Measurements from ENCODE around the gene GLOD4.

The GLOD4 gene

DNA sequence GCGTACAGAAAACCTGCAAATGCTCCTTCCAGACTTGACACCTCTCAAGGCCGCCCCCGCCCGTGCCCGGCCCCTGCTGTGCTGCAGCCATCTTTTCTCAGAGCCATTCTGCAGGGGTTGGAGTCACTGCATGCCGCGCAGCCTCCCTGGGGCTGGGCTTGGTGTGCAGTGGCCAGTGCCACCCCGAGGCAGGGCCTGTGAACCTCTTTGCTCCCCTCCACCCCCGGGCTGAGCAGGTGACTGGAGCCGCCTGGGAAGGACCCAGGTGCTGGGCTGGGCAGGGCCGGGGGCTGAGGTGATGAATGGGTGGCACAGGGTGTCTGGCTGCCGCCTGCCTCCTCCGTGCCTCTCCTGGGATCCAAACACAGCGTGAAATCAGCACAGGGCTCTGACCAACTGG, 20.4 kb upstream of the GLOD4 start:
- DNase-seq (ENCODE audit: low read depth) = no peak
- TF ChIP-seq CTCF (IDR thresholded peaks at IDR 0.05; ENCODE audit: control insufficient read depth, insufficient read depth, low read depth, low read length, missing control alignments) = no peak
- no peak overlapping the region for H3K4me3 ChIP-seq (ENCODE audit: control insufficient read depth, low read depth, low read length)

GRCh38 chr17:801660-802059, 19.6 kb upstream of the GLOD4 start:
- DNase-seq (ENCODE audit: low read depth) = no peak
- no peak for TF ChIP-seq CTCF (IDR thresholded peaks at IDR 0.05; ENCODE audit: control insufficient read depth, insufficient read depth, low read depth, low read length, missing control alignments)
- no peak overlapping the region for H3K4me3 ChIP-seq (ENCODE audit: control insufficient read depth, low read depth, low read length)

- H3K4me3 ChIP-seq (ENCODE audit: control insufficient read depth, low read depth, low read length) = no peak overlapping the region
- DNase-seq (ENCODE audit: low read depth) = no peak
- TF ChIP-seq CTCF (IDR thresholded peaks at IDR 0.05; ENCODE audit: control insufficient read depth, insufficient read depth, low read depth, low read length, missing control alignments) = no peak
These were observed 18.6 kb upstream of the GLOD4 start for GRCh38 chr17:800446-801242.

- no peak for DNase-seq (ENCODE audit: low read depth)
- no peak for TF ChIP-seq CTCF (IDR thresholded peaks at IDR 0.05; ENCODE audit: control insufficient read depth, insufficient read depth, low read depth, low read length, missing control alignments)
- H3K4me3 ChIP-seq (ENCODE audit: control insufficient read depth, low read depth, low read length) = no peak overlapping the region
These were observed 17.2 kb upstream of the GLOD4 start for GRCh38 chr17:799261-799660.

DNA sequence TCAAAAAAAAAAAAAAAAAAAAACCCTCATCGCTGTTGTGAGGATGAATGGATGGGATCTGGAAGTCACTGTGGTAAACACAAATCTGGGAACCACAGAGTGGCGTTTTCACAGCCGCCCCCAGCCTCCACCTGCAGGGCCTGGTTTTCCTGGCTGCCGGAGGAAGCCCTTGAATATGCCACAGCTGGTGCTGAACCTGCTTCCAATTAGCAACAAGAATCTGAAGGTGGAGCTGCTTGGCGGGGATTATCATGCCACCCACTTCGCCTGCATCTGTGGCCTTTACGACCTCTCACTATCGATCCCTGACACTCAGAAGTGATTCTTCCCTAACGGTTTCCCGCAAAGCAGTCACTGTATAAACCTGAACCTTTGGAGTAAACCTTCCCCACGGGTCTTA, 16.2 kb upstream of the GLOD4 start:
- no peak for TF ChIP-seq CTCF (IDR thresholded peaks at IDR 0.05; ENCODE audit: control insufficient read depth, insufficient read depth, low read depth, low read length, missing control alignments)
- no peak overlapping the region for H3K4me3 ChIP-seq (ENCODE audit: control insufficient read depth, low read depth, low read length)
- no peak for DNase-seq (ENCODE audit: low read depth)

DNA sequence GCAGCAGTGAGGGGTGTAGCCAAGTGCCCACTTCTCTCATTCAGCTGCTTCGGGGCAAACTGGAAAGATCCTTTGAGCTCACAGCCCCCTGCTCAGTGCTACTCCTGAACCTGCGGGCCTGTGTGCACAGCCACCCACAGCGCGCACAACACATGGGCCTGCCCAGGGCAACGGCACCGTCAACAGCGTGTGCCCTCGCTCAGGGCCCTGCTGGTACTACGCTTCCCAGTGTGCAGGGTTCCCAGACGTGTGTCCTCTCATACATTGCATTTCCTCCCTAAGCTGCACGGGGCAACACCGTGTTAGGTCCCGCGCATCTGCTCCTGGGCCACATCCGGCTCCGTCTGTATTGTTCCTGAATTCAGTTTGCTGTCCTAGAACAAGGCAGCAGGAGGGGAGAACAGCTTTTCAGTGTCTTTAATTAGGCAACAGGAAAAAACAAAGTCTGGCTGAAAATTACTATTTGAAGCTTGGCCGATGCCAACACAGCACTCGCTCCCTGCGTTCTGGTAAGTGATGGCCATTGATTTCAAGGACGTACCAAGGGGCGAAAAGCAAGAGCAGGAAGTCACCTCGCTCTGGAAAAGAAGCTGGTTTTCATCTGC, 15.3 kb upstream of the GLOD4 start:
- no peak for TF ChIP-seq CTCF (IDR thresholded peaks at IDR 0.05; ENCODE audit: control insufficient read depth, insufficient read depth, low read depth, low read length, missing control alignments)
- no peak overlapping the region for H3K4me3 ChIP-seq (ENCODE audit: control insufficient read depth, low read depth, low read length)
- no peak for DNase-seq (ENCODE audit: low read depth)

Measured in AG09309 (cell line).